A549 treated with GW870086 at 1 μM for 4 hours (cell line): ENCODE data around the gene CMTM1. TPM values are rescaled to one million over a fixed set of nuclear protein-coding genes. Genes with fewer than 3 reads are reported as not detected.

Source experiments
- total RNA-seq: library from RNA; stranded (reverse); fragments of 200-300 nt; extraction: Qiagen RNA extraction; gene quantifications from 5 replicates; pipeline ENCODE4 v1.2.3, GENCODE V29; 2022; ENCODE audit warnings: low read depth

The CMTM1 gene
- 0.88 to 1.5 TPM (median 1.3 TPM) in 5 replicates for total RNA-seq

GRCh38 chr16:66566051-66566901 lies at the start of gene CMTM1:
CMTM1 (plus strand) TSS chr16:66566439; CDS start chr16:66566514, 75 bp downstream.

GRCh38 chr16:66549284-66550131 lies 16.7 kb upstream of the CMTM1 start, which contains the start of gene TK2:
TK2 (minus strand) TSS chr16:66550122; CDS start chr16:66550061, 61 bp downstream.

DNA sequence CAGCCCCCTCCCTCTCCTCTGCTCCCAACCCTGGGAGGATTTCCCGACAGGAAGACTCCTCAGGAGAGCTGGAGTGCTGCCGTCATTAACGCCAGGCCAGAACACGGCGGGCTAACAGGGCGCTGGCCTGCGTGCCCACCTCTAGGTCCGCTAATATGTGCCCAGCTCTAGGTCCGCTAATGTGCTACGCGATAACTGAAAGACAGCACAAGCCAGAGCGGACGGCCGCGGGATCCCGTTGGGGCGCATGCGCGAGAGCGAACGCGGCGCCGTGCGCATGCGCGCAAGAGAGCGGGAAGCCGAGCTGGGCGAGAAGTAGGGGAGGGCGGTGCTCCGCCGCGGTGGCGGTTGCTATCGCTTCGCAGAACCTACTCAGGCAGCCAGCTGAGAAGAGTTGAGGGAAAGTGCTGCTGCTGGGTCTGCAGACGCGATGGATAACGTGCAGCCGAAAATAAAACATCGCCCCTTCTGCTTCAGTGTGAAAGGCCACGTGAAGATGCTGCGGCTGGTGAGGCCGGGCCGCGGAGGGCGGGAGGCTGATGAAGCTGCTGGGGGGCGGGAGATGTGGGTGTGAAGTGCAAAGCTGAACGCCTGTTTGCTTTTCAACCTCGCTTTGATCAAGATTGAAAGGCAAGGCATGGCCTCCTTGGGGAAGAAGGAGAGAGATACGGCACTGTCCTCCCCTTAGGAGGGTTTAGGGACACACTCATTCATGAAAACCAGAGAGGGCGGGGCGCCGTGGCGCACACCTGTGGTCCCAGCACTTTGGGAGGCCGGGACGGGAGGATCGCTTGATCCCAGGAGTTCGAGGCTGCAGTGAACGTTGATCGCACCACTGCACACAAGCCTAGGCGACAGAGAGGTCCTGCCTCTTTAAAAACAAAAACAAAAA lies 13.7 kb upstream of the CMTM1 start, which contains the start of gene CKLF:
Gene CKLF, plus strand, starts transcription at position 291 of the 892 bp plus-strand sequence. Its CDS starts 140 bp downstream, at position 431.

DNA sequence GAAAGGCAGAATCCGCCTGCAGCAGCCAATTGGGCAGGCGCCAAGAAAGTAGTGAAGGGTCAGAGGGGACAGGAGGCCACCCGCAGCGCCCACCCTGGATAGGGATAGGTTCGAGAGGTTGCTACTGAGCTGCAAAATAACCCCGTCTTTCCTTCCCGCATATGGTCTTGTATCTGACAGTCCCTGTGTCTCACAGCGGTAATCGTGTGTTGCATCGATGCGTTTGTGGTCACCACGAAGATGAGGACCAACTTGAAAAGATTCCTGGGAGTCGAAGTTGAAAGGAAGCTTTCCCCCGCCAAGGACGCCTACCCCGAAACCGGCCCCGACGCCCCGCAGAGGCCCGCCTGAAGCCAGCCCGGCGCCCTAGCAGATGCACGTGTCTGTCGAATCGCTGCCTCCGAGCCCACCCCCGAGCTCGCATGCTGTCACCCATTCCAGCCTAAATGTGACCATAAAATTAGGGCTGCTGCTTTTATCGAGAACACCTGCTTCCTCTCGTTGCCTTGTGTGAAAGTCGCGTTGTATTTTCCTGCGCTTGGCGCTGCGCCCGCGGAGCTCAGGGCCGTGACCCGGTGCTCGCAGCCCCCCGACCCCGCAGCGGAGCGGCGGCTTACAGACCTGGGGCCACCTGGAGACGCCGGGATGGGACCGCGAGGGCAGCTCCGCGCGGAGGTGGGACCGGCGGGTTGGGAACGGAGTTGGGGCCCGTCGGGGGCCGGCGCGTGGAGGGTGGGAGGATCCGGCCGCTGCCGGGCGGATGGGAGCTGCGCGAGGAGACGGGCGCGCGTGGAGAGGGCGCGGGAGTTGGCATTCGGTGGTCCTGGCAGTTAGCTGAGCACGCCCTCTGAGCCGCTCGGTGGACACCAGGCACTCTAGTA lies 12.7 kb downstream of the CMTM1 start, which contains the start of gene CMTM2:
Gene CMTM2, plus strand, starts transcription at position 813 of the 881 bp plus-strand sequence. CDS start 145 bp downstream, outside the sequence.

DNA sequence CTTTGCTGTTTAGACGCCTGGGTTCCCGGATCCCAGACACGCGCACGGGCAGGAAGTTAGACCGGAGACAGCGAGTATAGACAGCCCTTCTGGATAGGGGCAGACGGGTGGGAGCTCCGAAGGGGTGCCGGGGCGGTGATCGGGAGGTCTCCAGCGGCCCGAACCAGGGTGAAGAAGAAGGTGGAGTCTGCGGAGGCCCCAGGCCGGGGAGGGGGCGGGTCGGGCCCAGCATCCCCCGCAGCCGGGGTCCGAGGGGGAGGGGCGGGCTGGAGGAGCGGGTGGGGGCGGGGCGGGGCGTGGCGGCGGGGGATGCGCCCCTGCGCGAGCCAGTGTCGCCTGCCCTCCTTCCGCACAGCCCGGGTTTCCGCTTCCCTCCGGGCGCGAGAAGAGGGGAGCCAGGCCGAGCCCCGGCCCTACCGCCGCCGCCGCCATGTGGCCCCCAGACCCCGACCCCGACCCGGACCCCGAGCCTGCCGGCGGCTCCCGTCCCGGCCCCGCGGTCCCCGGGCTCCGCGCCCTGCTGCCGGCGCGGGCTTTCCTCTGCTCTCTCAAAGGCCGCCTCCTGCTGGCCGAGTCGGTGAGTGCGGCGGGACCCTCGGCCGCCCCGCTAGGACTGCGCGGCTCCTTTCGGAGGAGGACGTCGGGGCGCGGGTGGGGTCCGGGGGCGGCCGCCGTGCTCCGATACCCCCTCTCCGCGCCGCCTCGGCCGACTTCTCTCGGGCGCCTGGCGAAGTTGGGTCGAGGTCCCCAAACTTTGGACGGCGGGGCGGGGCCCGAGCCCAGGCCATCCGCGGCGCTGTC lies 38.3 kb downstream of the CMTM1 start, which contains the start of gene CMTM3:
Gene CMTM3, plus strand, starts transcription at position 329 of the 801 bp plus-strand sequence. Its CDS starts 102 bp downstream, at position 431.

Other genes with a start within 250 kb of the CMTM1 start
- 0.12 to 0.23 TPM (median 0.18 TPM) in 5 replicates for gene CDH5, start 199.7 kb upstream of the CMTM1 start, total RNA-seq
- 3.8 to 7.1 TPM (median 5.0 TPM) in 5 replicates for gene BEAN1, start 139.1 kb upstream of the CMTM1 start, total RNA-seq
- gene TK2, start 16.3 kb upstream of the CMTM1 start, total RNA-seq = 17.5 to 22.4 TPM (median 19.9 TPM) in 5 replicates
- gene CKLF, start 13.9 kb upstream of the CMTM1 start, total RNA-seq = 62.4 to 70.5 TPM (median 66.4 TPM) in 5 replicates
- not detected in 5 replicates for gene CMTM2, start 13.0 kb downstream of the CMTM1 start, total RNA-seq
- 95.2 to 106 TPM (median 102 TPM) in 5 replicates for gene CMTM3, start 38.3 kb downstream of the CMTM1 start, total RNA-seq
- 21.4 to 37.1 TPM (median 32.7 TPM) in 5 replicates for gene CMTM4, start 130.3 kb downstream of the CMTM1 start, total RNA-seq
- gene DYNC1LI2, start 185.2 kb downstream of the CMTM1 start, total RNA-seq = 36.7 to 58.9 TPM (median 55.7 TPM) in 5 replicates
- not detected in 5 replicates for gene TERB1, start 235.1 kb downstream of the CMTM1 start, total RNA-seq